ENCODE results near the gene SCAND1.

SCAND1 gene

DNA sequence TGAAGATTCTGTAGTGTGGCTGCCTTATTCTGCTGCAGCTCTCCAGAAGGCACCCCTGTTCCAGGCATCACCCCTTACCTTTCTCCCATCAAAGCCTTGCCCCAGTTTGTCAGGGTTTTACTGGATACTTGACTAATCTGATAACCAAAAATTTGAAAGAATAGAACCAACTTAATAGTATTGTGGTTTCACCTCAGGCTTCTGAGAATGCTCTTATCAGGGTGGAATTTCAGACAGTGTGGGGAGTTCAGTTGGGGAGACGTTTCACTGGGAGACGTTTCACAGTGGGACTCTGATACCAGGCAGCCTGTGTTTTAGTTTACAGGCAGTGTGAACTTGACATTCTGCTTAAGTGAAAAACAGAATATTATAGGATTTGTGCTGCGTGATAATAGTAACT, 50.5 kb downstream of the SCAND1 start:
- DNase-seq = no peak
